GM13976 (cell line): Measurements from ENCODE around the gene C7orf33.

Source experiments
- DNase-seq: peaks from one replicate; pipeline ENCODE4 v3.0.0; 2012; ENCODE audit warnings: low spot score
- CTCF ChIP-seq: IDR thresholded peaks from 2 replicates; pipeline ENCODE4 v1.5.1; 2012; ENCODE audit warnings: borderline replicate concordance, mild to moderate bottlenecking; ENCODE audit not compliant: insufficient read depth; ENCODE audit errors: extremely low read depth, missing control alignments, control extremely low read depth
- in situ Hi-C: fragments of 300-500 bp; cut with MboI; formaldehyde crosslinking; loops from one replicate; pipeline ENCODE4 v1.12.0; 2022; ENCODE audit warnings: low sequenced_read_pairs, mixed read lengths, inconsistent platforms; ENCODE audit not compliant: unreplicated experiment

The C7orf33 gene

GRCh38 chr7:148633761-148634160 lies 43.2 kb downstream of the C7orf33 start:
- no peak for TF ChIP-seq CTCF
- in situ Hi-C loops: no loop called here
- no peak for DNase-seq

- in situ Hi-C loops: no loop called here
- TF ChIP-seq CTCF: no peak
- no peak for DNase-seq
These were observed 46.5 kb downstream of the C7orf33 start for GRCh38 chr7:148637094-148637493.

GRCh38 chr7:148645898-148646297 lies 55.3 kb downstream of the C7orf33 start:
- TF ChIP-seq CTCF: no peak
- in situ Hi-C loops: no loop called here
- no peak for DNase-seq

GRCh38 chr7:148650232-148650858 lies 59.8 kb downstream of the C7orf33 start:
- DNase-seq: no peak
- TF ChIP-seq CTCF: no peak
- in situ Hi-C loops: no loop called here

- in situ Hi-C loops: no loop called here
- no peak for DNase-seq
- TF ChIP-seq CTCF: no peak
These were observed 62.2 kb downstream of the C7orf33 start for GRCh38 chr7:148652773-148653172.

- DNase-seq: no peak
- TF ChIP-seq CTCF: no peak
- in situ Hi-C loops: no loop called here
These were observed 67.4 kb downstream of the C7orf33 start for GRCh38 chr7:148657929-148658328.
